A172 (cell line): Measurements from ENCODE around the gene DMKN. TPM values are rescaled to one million over a fixed set of nuclear protein-coding genes. Genes with fewer than 3 reads are reported as not detected.

Experiments
- DNase-seq: peaks from one replicate; pipeline ENCODE4 v3.0.0-alpha.2; 2015; ENCODE audit warnings: low spot score
- total RNA-seq: library from RNA; depleted of rRNA; stranded (reverse); fragments of >200 nt; shearing (Covaris generic); gene quantifications from 2 replicates; pipeline ENCODE4 v1.2.3, GENCODE V29; 2014; rRNA removed

The DMKN gene
- total RNA-seq: 4.0 and 4.4 TPM in 2 replicates

DNA sequence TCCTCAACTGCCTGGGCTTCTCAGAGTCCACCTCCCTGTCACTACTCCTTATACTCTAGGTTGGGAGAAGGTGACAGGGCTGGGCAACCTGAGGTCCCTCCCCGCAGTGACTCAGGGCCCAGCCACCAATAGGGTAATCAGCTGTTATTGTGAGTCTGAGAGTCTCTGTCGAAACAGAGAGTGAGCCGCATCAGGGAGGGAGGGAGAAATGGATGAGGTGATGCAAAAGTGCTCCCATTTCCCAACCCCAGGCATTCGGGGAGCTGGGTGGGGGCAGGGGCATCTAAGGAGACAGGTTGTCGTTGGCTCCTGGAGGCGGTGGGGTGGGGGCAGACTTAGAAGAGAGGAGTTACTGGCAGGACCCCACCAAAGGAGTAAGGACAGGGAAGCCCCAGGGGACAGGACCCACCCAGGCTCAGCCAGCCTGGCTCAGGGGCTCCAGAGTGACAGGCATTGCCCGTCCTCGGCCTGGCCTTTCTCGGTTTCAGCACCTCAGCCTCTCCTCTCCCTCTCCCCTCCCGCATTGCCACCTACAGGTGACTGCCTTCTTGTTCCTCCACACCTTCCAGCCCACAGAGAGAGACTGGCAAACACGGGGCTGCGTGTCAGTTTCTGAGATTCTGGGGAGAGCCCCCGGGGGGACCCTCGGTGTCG is at the start of gene DMKN:
TSS of gene DMKN (minus strand) at position 22 of the 654 bp plus-strand sequence. CDS start 174 bp downstream, outside the sequence.
- no peak for DNase-seq

DNA sequence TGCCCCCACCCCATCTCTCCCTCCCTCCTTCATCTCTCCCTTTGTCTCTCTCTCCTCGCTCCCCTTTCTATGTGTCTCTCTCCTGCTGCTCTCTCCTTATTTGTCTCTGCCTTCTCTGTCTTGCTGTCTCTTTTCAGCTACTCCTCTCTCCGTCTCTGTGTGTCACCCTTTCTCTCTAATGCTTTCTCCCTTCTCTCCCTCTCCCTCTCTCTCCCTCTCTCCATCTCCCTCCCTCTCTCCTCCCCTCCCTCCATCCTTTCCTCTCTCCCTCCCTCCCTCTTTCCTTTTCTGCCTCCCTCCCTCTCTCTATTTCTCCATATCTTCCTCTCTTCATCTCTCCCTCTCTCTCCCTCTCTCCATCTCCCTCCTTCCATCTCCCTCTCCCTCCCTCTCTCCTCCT is 49.3 kb upstream of the DMKN start:
- no peak for DNase-seq

DNA sequence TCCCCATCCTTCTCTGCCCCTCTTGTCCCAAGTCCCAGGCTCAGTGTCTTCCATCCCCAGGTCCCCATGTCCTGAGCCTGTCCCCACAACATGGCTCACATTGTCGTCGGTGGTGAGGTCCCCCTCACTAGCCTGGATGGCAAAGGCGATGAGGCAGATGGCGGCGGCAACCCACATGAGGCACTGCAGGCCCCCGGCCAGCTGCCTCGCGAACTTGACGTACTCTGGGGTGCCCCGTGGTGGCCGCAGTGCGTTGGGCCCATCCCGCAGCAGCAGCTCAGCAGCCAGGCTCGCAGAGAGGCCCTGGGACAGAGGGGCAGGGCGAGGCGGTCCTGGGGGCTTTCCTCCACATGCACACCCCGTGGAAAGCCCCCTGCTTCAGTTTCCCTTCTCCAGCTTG is 48.9 kb upstream of the DMKN start:
- no peak for DNase-seq

DNA sequence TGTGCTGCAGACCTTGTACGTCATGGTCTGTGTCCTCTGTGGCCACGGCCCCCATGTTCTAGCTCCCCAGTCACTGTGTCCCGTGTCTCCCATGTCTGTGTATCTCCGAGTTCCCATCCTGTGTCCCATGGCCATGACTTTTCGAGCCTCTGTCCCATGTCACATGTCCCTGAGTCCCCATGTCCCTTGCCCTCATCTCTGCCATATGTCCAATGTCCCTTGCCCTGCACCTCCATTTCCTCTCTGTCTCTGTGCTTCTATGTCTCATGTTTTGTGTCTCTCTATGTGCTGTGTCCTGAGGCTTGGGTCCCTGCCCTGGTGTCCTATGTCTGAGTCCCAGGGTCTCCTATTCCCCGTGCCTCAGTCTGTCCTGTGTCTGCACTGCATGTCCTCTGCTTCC is 48.0 kb upstream of the DMKN start:
- DNase-seq: no peak

- DNase-seq: no peak
These were observed 47.2 kb upstream of the DMKN start for GRCh38 chr19:35560677-35561076.

GRCh38 chr19:35560271-35560670 is 46.8 kb upstream of the DMKN start:
- no peak for DNase-seq

- no peak for DNase-seq
These were observed 46.3 kb upstream of the DMKN start for GRCh38 chr19:35559781-35560180.

GRCh38 chr19:35559281-35559659 is 45.8 kb upstream of the DMKN start:
- DNase-seq: no peak

- DNase-seq: no peak
These were observed 45.2 kb upstream of the DMKN start for GRCh38 chr19:35558400-35559280.

GRCh38 chr19:35557539-35558399 is 44.3 kb upstream of the DMKN start:
- no peak for DNase-seq

DNA sequence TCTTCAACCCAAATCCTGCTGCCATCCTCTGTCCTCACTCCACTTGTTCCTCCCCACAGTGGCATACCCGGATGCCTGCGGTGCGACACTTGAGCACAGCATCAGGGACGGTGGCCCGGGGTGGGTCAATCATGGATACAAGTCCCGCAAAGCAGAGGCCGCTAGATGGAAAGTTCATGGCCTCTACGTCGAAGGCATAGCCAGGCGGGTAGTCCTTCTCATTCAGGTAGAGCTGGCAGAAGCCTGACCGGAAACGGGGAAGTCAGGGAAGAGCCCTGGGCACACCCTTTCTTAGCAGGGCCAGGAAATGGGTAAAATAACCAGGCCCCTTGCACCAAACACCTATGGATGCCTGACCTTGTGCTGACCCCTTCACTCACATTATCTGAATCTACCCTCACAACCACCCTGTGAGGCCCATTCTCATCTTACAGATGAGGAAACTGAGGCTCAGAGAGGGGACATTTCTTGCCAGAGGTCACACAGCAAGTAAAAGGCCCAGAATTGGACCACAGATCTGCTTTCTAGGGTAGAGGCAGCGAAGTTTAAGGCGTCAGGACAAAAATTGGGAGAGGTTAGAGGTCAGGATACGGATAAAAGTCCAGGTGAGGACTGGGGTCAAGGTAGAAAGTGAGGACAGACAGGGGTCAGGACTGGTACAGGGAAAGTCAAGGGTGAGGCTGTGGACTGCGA is 43.5 kb upstream of the DMKN start:
- no peak for DNase-seq

GRCh38 chr19:35556025-35556590 is 42.7 kb upstream of the DMKN start:
- DNase-seq: no peak

DNA sequence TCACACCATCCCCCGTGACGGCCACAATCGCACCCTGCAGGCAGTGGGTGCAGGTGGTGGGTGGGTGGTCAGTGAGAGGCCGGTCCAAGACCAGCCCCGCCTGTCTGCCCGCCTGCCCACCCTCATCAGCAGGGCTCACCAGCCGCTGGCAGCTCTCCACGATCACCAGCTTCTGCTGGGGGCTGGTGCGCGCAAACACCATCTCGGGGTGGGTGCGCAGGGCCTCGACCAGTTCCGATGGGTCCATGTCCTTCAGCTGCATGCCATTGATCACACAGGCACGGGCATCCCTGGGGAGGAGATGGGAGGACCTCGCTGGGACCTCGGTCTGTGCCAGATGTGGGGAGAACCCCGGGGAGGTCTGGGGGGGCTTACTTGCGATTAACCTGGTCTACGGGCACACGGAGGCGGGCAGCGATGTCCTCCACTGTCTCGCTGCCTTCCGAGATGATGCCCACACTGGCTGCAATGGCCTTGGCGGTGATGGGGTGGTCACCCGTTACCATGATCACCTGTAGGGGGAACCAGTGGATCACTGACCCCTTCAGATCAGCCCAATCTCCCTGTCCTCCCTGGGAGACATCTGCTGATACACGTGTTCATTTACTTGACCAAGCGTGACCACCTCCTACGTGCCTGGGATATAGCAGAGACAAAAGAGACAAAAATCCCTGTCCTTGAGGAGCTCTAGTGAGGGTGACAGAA is 42.0 kb upstream of the DMKN start:
- peak; percentile 68 for DNase-seq

DNA sequence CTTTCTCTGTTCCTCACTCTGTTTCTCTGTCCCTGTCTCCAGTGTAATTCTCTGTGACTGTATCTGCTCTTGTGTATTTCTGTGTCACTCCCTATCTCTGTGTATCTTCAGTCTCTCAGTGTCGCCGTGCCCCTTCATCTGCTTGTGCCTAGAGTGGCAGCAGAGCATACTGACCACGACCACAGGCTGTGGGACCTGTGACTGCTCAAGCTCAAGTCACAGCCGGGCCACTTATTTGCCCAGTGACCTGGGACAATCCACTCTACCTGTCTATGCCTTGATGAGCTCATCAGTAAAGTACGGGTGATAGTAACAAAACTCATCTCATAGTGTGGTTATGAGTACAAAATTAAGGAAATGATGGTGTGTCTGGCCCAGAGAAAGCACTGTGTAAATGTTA is 40.6 kb upstream of the DMKN start:
- DNase-seq: no peak

DNA sequence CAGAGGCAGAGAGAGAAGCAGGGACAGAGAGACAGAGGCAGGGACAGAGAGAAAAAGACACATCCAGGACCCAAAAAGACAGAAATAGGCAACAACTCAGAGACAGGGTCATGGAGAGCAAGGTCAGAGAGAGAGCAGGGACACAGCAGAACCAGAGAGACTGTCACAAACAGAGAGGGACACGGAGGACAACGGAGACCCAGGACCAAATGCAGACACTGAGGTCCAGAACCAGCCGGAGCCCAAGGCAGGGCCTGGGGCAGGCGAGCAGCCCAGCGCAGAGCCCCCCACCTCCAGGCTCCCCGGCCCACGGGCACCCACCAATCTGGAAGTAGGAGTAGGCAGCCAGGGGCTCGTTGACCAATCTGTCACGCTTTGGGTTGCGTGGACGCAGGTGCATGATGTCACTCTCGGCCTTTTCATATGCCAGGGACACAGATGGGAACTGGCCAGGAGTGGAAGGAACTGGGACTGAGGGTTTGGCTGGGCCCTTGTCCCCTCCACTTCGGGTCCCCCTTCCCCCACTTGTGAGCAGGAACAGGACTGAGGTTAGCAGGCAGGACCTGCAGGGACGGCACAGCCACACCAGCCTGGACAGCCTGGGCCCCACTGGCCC is 40.0 kb upstream of the DMKN start:
- no peak for DNase-seq

DNA sequence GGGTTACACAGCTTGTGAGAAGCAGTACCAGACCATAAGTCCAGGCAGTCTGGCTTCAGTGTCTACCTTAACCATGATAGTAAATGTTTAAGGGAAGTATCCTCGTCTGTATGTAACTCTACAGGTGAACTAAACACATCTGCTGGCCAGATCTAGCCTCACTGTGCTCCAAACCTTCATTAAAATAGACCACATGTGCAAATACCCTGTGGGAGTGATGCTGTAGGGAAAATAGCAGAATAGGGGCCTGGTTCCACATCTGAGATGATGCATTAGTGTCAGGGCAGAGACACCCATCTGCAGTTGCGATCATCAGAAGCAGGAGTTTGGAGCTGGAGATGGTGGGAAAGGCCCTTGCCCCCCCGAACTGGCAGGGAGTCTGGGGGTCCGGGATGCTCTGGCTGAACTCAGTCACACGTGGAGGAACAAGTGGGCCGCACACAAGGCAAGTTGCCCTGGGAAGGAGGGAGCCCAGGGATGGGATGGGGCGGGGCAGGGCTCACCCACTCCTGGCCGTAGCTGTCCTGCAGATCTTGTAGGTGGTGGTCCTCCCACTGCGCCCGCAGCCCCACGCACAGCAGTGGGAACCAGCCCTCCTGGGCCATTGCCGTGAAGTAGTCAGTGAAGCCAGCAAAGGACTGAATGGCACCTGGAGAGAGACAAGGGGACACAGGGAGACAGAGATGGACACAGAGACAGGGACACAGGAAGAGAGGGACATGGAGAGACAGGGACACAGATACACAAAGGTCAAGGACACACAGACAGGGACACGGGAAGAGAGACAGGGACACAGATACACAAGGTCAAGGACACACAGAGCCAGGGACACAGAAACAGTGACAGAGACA is 39.3 kb upstream of the DMKN start:
- no peak for DNase-seq

GRCh38 chr19:35551091-35551810 is 37.8 kb upstream of the DMKN start:
- no peak for DNase-seq

GRCh38 chr19:35549879-35550523 is 36.6 kb upstream of the DMKN start:
- no peak for DNase-seq
